ENCODE measurements around the gene STPG4.

Gene STPG4

DNA sequence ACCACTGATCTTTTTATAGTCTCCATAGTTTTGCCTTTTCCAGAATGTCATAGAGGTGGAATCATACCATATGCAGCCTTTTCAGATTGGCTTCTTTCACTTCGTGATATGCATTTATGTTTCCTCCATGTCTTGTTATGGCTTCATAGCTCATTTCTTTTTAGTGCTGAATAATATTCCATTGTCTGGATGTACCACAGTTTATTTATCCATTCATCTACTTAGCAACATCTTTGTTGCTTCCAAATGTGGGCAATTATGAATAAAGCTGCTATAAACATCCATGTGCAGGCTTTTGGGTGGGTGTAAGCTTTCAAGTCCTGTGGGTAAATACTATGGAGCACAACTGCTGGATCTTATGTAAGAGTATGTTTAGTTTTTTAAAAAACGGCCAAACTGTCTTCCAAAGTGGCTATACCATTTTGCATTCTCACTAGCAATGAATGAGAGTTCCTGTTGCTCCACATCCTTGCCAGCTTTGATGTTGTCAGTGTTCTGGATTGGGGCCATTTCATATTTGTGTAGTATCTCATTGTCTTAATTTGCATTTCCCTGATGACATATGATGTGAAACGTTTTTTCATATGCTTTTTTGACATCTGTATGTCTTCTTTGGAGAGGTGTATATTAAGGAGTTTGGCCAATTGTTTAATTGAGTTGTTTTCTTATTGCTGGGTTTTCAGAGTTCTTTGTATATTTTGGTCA is 20.6 kb downstream of the STPG4 start:
- Histone ChIP-seq H2AK5ac (ENCODE audit: low read depth, low read length) (no peak overlapping the region), H2AFZ (ENCODE audit: low read length) (no peak overlapping the region), H3K4me1 (ENCODE audit: control insufficient read depth in 2 of 2, insufficient read depth in 1 of 2, low read depth in 1 of 2, low read length in 2 of 2) (no peaks in the 10 kb centered on the region), H4K91ac (ENCODE audit: low read depth, low read length, poor library complexity) (no peak overlapping the region), H2BK15ac (ENCODE audit: low read length) (no peak overlapping the region), H2BK5ac (ENCODE audit: low read length) (no peak overlapping the region), H3K9ac (ENCODE audit: low read depth, low read length, poor library complexity) (no peak overlapping the region), H3K18ac (ENCODE audit: low read length) (no peak overlapping the region), H3K4me3 (ENCODE audit: low read length in 2 of 2) (no peak overlapping the region), H3K9me3 (replicated peaks in 1 of 2; ENCODE audit: control insufficient read depth in 2 of 2, insufficient read depth in 1 of 2, low read depth in 1 of 2, low read length in 2 of 2) (peaks cover 0 to 9% of the 10 kb centered on the region in 2 donors), H3K27me3 (ENCODE audit: control insufficient read depth in 3 of 3, insufficient read depth in 3 of 3, low read depth in 1 of 3, low read length in 3 of 3) (no peaks in the 10 kb centered on the region), H3K14ac (ENCODE audit: low read length) (no peak overlapping the region), H3K4me2 (ENCODE audit: insufficient read depth, low read length, poor library complexity, severe bottlenecking) (no peak overlapping the region), H2BK12ac (ENCODE audit: low read length) (no peak overlapping the region), H3K23ac (ENCODE audit: low read depth, low read length, poor library complexity) (no peak overlapping the region), H3K27ac (replicated peaks; ENCODE audit: low read length) (no peak overlapping the region), H4K8ac (ENCODE audit: low read depth, low read length) (no peak overlapping the region), H3K79me1 (ENCODE audit: low read depth, low read length) (no peaks in the 10 kb centered on the region), H3K36me3 (replicated peaks in 1 of 2; ENCODE audit: control insufficient read depth in 2 of 2, insufficient read depth in 2 of 2, low read length in 2 of 2) (no peaks in the 10 kb centered on the region), H3K4ac (ENCODE audit: low read length) (no peak overlapping the region), H2BK120ac (ENCODE audit: low read depth, low read length) (no peak overlapping the region)
- no peak for DNase-seq (ENCODE audit: low spot score)
- no CpG with 5 or more reads among the region's 3 CpGs for WGBS, 2 donors (ENCODE audit: extremely low coverage in 2 of 2, insufficient read length in 2 of 2, insufficient replicate concordance in 1 of 2)

DNA sequence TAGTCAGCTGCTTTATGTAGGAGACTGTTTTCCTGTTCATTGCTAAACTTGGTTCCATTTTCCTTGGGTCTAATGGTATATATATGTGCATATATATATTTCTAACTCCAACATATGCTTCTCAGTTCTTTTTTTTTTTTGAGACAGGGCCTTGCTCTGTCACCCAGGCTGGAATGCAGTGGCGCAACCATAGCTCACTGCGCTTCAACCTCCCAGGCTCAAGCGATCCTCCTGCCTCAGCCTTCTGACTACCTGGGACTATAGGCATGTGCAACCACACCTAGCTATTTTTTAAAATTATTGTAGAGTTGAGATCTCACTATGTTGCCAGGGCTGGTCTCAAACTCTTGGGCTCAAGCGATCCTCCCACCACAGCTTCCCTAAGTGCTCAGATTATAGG is 22.1 kb downstream of the STPG4 start:
- Histone ChIP-seq H3K14ac (ENCODE audit: low read length) (no peak overlapping the region), H3K4me1 (ENCODE audit: control insufficient read depth in 2 of 2, insufficient read depth in 1 of 2, low read depth in 1 of 2, low read length in 2 of 2) (peaks cover 4% of the 10 kb centered on the region in 2 donors), H3K18ac (ENCODE audit: low read length) (no peak overlapping the region), H3K4me3 (ENCODE audit: low read length in 2 of 2) (no peak overlapping the region), H3K27me3 (ENCODE audit: control insufficient read depth in 3 of 3, insufficient read depth in 3 of 3, low read depth in 1 of 3, low read length in 3 of 3) (no peaks in the 10 kb centered on the region), H3K23ac (ENCODE audit: low read depth, low read length, poor library complexity) (no peak overlapping the region), H2BK15ac (ENCODE audit: low read length) (no peak overlapping the region), H3K79me1 (ENCODE audit: low read depth, low read length) (no peaks in the 10 kb centered on the region), H3K9ac (ENCODE audit: low read depth, low read length, poor library complexity) (no peak overlapping the region), H2BK5ac (ENCODE audit: low read length) (no peak overlapping the region), H2BK12ac (ENCODE audit: low read length) (no peak overlapping the region), H3K27ac (replicated peaks; ENCODE audit: low read length) (no peak overlapping the region), H2AK5ac (ENCODE audit: low read depth, low read length) (no peak overlapping the region), H3K9me3 (replicated peaks in 1 of 2; ENCODE audit: control insufficient read depth in 2 of 2, insufficient read depth in 1 of 2, low read depth in 1 of 2, low read length in 2 of 2) (peaks cover 0 to 9% of the 10 kb centered on the region in 2 donors), H4K91ac (ENCODE audit: low read depth, low read length, poor library complexity) (no peak overlapping the region), H2AFZ (ENCODE audit: low read length) (no peak overlapping the region), H3K36me3 (replicated peaks in 1 of 2; ENCODE audit: control insufficient read depth in 2 of 2, insufficient read depth in 2 of 2, low read length in 2 of 2) (no peaks in the 10 kb centered on the region), H3K4me2 (ENCODE audit: insufficient read depth, low read length, poor library complexity, severe bottlenecking) (no peak overlapping the region), H2BK120ac (ENCODE audit: low read depth, low read length) (no peak overlapping the region), H3K4ac (ENCODE audit: low read length) (no peak overlapping the region), H4K8ac (ENCODE audit: low read depth, low read length) (no peak overlapping the region)
- no peak for DNase-seq (ENCODE audit: low spot score)
- WGBS, 2 donors (ENCODE audit: extremely low coverage in 2 of 2, insufficient read length in 2 of 2, insufficient replicate concordance in 1 of 2), result no CpG with 5 or more reads among the region's 4 CpGs

DNA sequence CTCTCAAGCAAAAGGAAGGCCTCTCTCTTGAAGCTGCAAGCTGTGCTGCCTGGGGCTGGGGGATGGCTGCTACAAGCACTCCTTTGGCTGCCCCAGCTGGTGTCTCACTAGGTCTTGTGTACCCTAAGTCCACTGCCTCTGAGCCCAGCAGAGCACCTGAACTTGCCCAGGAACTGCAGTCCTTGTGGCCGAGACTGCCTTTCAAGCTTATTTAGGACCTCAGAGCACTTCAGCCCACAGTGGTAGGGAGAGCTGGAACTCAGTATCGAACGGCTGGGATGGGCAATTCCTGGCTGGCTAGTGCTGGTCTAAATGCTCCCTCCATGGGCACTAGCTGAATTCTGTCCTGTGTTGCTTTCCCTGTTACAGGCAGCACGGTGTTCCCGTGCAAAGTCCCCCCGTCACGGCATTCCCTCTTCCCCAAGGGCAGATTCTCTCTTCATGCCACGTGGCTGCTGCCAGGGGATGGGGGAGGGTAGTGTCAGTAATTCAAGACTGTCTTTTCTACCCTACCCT is 25.9 kb downstream of the STPG4 start:
- H3K27ac ChIP-seq (replicated peaks; ENCODE audit: low read length), result no peak overlapping the region

DNA sequence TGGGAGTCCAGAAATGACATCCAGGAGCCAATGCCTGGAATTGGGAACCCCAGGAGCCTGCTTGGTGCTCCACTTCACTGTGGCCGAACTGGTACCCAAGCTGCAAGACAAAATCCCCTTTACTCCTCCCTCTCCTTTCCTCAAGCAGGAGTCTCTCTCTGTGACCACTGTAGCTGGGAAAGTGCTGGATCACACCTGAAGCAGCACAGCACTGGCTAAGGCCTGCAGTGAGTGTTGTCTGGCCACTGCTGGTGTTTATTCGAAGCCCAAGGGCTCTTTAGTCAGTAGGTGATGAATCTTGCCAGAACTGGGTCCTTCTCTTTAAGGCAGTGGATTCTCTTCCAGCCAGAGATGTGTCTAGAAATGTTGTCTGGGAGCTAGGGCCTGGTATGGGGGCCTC is 26.4 kb downstream of the STPG4 start:
- H3K36me3 ChIP-seq (replicated peaks in 1 of 2; ENCODE audit: control insufficient read depth in 2 of 2, insufficient read depth in 2 of 2, low read length in 2 of 2), result no peaks in the 10 kb centered on the region
- no peaks in the 10 kb centered on the region for H3K27me3 ChIP-seq (ENCODE audit: control insufficient read depth in 3 of 3, insufficient read depth in 3 of 3, low read depth in 1 of 3, low read length in 3 of 3)
- no peak overlapping the region for H3K9ac ChIP-seq (ENCODE audit: low read depth, low read length, poor library complexity)
- no peak overlapping the region for H3K14ac ChIP-seq (ENCODE audit: low read length)
- no peak overlapping the region for H4K8ac ChIP-seq (ENCODE audit: low read depth, low read length)
- H3K4ac ChIP-seq (ENCODE audit: low read length), result no peak overlapping the region
- no peak overlapping the region for H3K23ac ChIP-seq (ENCODE audit: low read depth, low read length, poor library complexity)
- no CpG with 5 or more reads among the region's 2 CpGs for WGBS, 2 donors (ENCODE audit: extremely low coverage in 2 of 2, insufficient read length in 2 of 2, insufficient replicate concordance in 1 of 2)
- H3K4me3 ChIP-seq (ENCODE audit: low read length in 2 of 2), result no peak overlapping the region
- H3K4me2 ChIP-seq (ENCODE audit: insufficient read depth, low read length, poor library complexity, severe bottlenecking), result no peak overlapping the region
- no peak for DNase-seq (ENCODE audit: low spot score)
- no peak overlapping the region for H2BK120ac ChIP-seq (ENCODE audit: low read depth, low read length)
- no peak overlapping the region for H2AK5ac ChIP-seq (ENCODE audit: low read depth, low read length)
- H3K9me3 ChIP-seq (replicated peaks in 1 of 2; ENCODE audit: control insufficient read depth in 2 of 2, insufficient read depth in 1 of 2, low read depth in 1 of 2, low read length in 2 of 2), result peaks cover 0 to 5% of the 10 kb centered on the region in 2 donors
- H2BK15ac ChIP-seq (ENCODE audit: low read length), result peak overlapping the region; percentile 49
- H2BK12ac ChIP-seq (ENCODE audit: low read length), result no peak overlapping the region
- no peak overlapping the region for H4K91ac ChIP-seq (ENCODE audit: low read depth, low read length, poor library complexity)
- H2BK5ac ChIP-seq (ENCODE audit: low read length), result no peak overlapping the region
- H3K79me1 ChIP-seq (ENCODE audit: low read depth, low read length), result no peaks in the 10 kb centered on the region
- peak overlapping the region; percentile 43 for H2AFZ ChIP-seq (ENCODE audit: low read length)
- H3K4me1 ChIP-seq (ENCODE audit: control insufficient read depth in 2 of 2, insufficient read depth in 1 of 2, low read depth in 1 of 2, low read length in 2 of 2), result peaks cover 4% of the 10 kb centered on the region in 2 donors
- no peak overlapping the region for H3K18ac ChIP-seq (ENCODE audit: low read length)
- H3K27ac ChIP-seq (replicated peaks; ENCODE audit: low read length), result no peak overlapping the region

More for the DNA sequence above, 25.9 kb downstream of the STPG4 start:
- Histone ChIP-seq H2AK5ac (ENCODE audit: low read depth, low read length) (no peak overlapping the region), H2BK12ac (ENCODE audit: low read length) (peak overlapping the region; percentile 63), H3K14ac (ENCODE audit: low read length) (peak overlapping the region; percentile 58), H2BK15ac (ENCODE audit: low read length) (peak overlapping the region; percentile 49), H3K9me3 (replicated peaks in 1 of 2; ENCODE audit: control insufficient read depth in 2 of 2, insufficient read depth in 1 of 2, low read depth in 1 of 2, low read length in 2 of 2) (peaks cover 0 to 8% of the 10 kb centered on the region in 2 donors), H3K18ac (ENCODE audit: low read length) (peak overlapping the region; percentile 90), H3K36me3 (replicated peaks in 1 of 2; ENCODE audit: control insufficient read depth in 2 of 2, insufficient read depth in 2 of 2, low read length in 2 of 2) (no peaks in the 10 kb centered on the region), H3K27me3 (ENCODE audit: control insufficient read depth in 3 of 3, insufficient read depth in 3 of 3, low read depth in 1 of 3, low read length in 3 of 3) (no peaks in the 10 kb centered on the region), H2BK120ac (ENCODE audit: low read depth, low read length) (peak overlapping the region; percentile 50), H2BK5ac (ENCODE audit: low read length) (no peak overlapping the region), H3K9ac (ENCODE audit: low read depth, low read length, poor library complexity) (no peak overlapping the region), H2AFZ (ENCODE audit: low read length) (peak overlapping the region; percentile 43), H3K4ac (ENCODE audit: low read length) (no peak overlapping the region), H4K91ac (ENCODE audit: low read depth, low read length, poor library complexity) (peak overlapping the region; percentile 75), H3K79me1 (ENCODE audit: low read depth, low read length) (no peaks in the 10 kb centered on the region), H3K4me1 (ENCODE audit: control insufficient read depth in 2 of 2, insufficient read depth in 1 of 2, low read depth in 1 of 2, low read length in 2 of 2) (peaks cover 4% of the 10 kb centered on the region in 2 donors), H4K8ac (ENCODE audit: low read depth, low read length) (peak overlapping the region; percentile 74), H3K23ac (ENCODE audit: low read depth, low read length, poor library complexity) (no peak overlapping the region), H3K4me3 (ENCODE audit: low read length in 2 of 2) (no peak overlapping the region), H3K4me2 (ENCODE audit: insufficient read depth, low read length, poor library complexity, severe bottlenecking) (no peak overlapping the region)
- DNase-seq (ENCODE audit: low spot score), result no peak
- WGBS, 2 donors (ENCODE audit: extremely low coverage in 2 of 2, insufficient read length in 2 of 2, insufficient replicate concordance in 1 of 2), result no CpG with 5 or more reads among the region's 8 CpGs
